Erythroblast (primary cell): ENCODE data around the gene MICAL2.

ENCODE experiments used
- DNase-seq, 2 experiments: peaks; one replicate each; lab custom pipeline; 2025; lab: John Stamatoyannopoulos, UW
- GATA1 ChIP-seq: IDR thresholded peaks from 2 replicates; pipeline ENCODE4 v1.6.1; 2011; ENCODE audit warnings: low read depth, mild to moderate bottlenecking, control low read depth, low read length, moderate library complexity
- POLR2A ChIP-seq: IDR thresholded peaks from 2 replicates; pipeline ENCODE4 v1.6.1; 2011; ENCODE audit warnings: mild to moderate bottlenecking, low read length

MICAL2 gene

DNA sequence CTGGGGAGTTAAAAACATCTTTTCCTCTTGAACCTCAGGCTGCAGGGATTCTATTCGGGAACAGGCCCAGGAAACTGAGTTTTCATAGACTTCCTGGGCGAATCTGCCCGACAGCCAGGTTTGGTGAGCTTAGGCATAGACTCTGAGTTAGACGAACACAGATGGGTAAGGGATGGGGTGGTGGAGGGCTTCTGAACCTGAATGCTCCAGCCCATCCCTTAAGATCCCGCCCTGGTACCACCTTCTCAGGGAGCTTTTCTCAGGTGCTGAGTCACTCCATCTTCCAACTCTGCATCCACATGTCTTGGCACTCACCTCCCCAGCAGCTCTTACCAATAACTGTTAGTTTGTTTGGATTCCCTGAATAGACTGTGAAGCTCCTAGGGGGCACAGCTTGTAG, 37.4 kb downstream of the MICAL2 start:
- DNase-seq, result no peak

DNA sequence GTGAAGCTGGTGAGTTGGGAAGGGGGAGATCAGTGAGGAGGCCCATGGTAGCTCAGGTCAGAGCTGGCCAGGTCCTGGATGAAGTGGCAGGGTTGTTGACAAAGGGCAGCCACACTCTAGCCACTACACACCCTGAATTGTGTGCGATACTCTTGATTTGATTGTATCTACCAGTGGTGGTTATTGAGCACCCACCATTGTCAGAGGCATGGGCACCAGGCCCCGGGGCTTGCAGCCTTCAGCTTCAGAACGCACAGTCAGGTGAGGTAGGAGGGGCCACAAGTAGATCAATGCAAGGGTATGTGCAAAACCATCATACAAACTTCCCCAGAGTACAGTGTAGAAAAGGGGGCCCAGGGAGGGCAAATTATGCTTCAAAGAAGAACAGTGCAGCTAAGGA, 38.1 kb downstream of the MICAL2 start:
- DNase-seq, result no peak
- no peak for TF ChIP-seq GATA1
- TF ChIP-seq POLR2A, result no peak

More for the DNA sequence above, 37.4 kb downstream of the MICAL2 start:
- TF ChIP-seq GATA1, result no peak
- no peak for TF ChIP-seq POLR2A

DNA sequence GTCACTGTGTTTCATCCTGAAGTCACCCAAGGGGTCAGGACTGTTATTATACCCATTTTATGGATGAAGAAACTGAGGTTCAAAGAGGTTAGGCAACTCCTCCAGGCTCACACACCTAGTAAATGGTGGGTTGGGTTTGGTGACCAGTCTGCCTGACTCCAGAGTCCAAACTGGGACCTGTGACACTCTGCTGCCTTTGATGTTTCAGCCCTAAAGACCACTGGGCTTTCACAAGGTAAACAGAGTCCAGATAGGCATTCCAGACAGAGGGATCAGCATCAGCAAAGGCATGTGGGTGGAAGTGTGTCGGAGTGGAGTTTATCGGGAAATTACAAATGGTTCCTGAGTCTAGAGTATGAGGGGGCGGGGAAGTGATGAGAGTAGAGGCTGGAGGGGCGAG, 38.5 kb downstream of the MICAL2 start:
- no peak for TF ChIP-seq GATA1
- TF ChIP-seq POLR2A, result no peak
- no peak for DNase-seq

DNA sequence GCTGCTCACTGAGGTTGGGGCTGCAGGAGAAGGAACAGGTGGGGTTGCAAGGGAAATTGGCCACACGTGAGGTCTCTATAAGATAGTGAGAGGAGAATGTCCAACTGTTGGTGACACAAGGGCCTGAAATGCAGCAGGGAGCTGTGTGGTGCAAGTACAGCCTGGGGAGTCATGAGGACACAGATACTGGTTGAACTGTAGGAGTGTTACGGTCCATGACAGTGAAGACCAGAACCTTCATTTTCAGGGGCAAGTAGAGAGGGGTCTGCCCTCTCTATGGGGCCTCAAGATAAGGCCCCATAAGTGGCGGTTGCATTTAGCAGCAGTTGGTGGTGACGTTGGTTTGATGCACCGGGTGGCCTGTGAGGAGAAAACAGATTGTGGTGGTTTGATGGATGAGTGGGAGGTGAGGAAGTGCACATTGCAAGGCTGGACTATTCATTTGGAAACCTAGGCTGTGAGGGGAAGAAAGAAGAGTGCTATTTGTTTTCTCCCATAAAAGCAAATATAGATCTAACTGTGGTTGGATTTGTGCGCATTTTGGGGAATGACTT, 39.4 kb downstream of the MICAL2 start:
- TF ChIP-seq POLR2A, result no peak
- TF ChIP-seq GATA1, result no peak
- DNase-seq, result peak; percentile 32 to 61

DNA sequence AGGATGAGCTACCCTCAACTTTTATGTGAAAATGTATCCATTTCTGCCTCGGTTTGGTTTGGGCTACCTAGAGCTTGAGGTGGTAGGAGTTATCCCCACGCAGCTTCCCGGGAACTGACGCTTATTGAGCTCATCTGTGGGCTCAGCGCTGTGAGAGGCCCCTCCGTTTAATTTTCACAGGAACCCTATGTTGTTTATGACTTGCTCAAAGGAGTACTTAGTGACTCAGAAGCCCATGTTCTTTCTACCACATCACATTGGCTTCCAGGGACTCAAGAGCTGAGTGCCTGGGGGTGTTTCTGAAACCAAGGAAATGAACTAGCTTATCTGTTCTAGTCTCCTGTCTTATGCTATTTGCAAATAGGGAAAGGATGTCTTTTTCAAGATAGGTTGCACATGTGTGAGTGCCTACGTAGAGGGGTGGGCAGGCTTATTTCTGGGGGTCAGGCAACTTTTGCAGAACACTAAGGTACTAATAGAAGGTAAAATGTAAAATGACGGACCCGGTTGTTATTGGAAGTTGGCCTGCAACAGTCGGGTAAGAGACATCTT, 40.5 kb downstream of the MICAL2 start:
- no peak for DNase-seq
- TF ChIP-seq POLR2A (no peak), GATA1 (no peak)

DNA sequence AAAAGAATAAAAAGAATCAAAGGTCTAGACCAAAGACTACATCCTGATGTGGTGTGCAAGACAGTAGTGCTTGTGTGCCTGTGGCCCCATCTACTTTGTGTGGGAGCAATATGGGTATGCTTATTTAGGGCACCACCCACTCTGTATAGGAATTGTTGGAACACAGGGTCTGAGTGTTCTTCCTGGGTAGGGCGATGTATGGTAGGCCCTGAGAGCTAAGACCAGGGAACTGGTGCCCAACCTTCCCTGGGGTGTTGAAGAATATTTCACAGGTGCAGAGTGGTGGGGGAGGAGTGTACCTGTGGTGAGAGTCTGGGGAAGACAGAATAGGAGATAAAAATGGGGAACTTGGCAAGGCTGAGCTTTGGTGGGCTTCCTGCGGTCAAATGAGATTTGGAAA, 41.9 kb downstream of the MICAL2 start:
- no peak for DNase-seq
- no peak for TF ChIP-seq POLR2A
- no peak for TF ChIP-seq GATA1

DNA sequence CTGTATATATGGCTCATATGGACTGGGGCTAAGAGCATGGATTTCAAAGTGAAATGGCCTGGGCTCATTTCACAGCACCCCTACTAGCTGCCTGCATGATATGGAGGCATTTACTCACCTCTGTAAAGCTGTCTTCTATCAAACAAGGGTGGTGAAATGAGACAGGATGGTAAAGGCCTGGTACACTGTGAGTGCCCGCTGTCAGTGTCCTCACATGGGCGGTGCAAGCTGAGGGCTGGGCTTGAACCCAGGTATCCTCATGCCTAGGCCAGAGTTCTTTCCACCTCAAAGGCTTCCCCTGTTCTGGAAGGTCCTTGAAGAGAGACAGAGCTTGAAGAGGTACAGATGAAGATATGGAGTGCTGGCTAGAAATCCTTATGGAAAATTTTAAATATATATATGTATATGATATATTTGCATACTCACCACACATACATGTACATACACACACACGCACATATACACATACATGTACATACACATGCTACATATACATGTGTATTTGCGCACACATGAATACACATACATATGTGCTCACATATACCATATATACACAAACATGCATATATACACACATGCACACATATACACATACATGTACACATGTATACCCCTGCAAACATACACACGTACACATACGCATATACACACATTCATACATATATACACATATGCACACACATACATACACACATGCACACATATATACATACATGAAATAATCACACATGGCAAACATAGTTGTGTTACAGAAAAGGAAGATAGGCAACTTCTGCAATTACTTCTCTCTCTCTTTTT, 44.7 kb downstream of the MICAL2 start:
- TF ChIP-seq POLR2A, result no peak
- no peak for TF ChIP-seq GATA1
- DNase-seq, result no peak

DNA sequence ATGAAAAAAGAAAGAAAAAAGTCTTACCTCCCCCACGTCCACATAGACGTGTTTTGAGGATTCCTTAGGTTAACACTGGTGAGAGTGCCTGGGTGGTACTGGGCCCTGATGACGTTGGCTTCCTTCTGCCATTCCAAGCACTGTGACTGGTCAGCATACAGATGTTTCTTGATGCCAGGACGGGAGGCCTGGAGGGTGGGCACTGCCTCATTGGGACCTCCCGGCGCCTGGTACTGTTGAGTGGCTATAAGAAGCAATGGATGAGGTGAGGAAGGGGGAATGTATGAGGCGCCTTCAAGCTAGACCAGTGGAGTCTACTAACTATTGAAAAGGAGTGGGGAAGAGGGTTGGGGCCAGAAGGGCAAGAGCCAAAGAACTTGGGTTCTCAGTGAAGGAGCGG, 45.3 kb downstream of the MICAL2 start:
- TF ChIP-seq GATA1, result no peak
- TF ChIP-seq POLR2A, result no peak
- no peak for DNase-seq

DNA sequence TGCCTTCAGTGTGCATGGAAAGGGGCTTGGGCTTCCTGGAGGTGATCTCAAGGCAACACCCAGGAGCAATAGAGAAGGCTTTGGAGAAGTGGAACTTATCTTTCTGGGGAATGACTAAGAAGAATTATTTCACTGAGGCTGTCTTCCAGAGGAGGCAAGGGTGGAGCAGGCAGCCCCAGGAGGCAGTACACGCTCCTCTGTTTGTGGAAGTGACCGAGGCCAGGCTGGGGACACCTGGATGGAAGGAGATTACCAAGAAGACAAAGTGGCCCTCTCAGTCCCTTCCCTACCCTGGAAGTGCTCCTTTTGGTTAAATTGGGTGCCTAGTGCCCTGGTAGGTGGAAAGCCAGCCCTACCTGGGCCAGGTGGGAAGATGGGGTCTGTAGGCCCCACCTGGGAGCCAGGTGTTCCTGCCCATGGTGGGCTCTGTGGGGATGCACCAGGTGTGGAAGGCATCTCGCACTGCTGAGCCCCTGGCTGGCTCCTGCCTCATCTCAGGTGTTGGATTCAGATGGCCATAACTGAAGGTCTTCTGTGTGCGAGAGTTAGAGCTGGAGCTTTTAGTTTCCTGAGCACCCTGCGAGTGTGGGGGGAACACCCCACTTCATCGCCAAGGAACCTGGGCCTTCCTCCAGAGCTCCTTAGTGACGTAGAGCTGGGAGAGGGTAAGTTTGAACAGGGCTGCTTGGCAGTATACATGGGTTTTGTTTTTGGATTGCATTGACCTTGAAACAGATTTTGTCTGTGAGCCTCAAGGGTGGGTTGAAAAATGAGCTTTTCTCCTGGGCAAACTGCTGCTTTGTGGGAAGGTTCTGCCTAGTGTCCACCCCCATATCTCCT, 46.1 kb downstream of the MICAL2 start:
- TF ChIP-seq POLR2A (no peak), GATA1 (no peak)
- DNase-seq, result peak in 1 of 2 experiments; percentile 17

DNA sequence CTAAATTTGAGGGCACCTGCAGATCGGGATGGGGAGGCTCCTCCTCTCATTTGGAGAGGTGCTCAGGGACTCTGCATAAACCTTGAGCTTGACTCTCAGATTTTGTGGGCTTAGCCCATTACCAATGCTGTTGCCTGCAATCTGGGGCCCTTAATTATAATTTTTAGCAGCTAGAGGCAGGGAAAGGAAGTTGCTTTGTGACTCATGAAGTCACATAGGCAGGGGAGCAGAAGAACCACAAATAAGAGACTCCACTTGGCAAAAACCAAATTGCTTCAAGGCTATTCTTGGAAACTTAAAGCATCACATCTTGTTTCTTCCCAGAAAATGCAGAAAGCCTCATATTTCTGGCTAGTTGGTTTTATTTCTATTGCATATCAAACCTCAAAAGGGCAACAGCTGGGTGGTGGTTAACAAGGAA, 46.9 kb downstream of the MICAL2 start:
- no peak for TF ChIP-seq GATA1
- TF ChIP-seq POLR2A, result no peak
- DNase-seq, result no peak

DNA sequence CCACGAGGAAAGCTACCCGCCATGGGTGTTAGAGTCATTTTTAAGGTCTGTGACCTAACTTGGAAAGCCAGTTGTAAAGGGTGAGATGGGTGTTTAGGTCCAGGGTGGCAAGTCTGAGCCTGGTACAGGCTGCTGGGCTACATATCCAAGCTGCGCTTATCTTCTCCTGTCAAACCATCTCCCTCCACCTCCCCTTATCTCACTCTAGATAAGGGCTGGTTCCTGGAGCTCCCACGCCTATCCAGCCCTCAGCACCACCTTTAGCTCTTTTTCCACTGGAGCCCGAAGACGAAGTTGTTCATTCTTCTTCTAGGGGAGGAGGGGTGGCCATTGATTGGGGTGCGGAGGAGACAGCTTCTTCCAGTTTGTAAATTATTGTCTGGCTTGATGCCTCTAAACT, 48.5 kb downstream of the MICAL2 start:
- TF ChIP-seq GATA1, result no peak
- TF ChIP-seq POLR2A, result no peak
- peak; percentile 21 to 31 for DNase-seq

DNA sequence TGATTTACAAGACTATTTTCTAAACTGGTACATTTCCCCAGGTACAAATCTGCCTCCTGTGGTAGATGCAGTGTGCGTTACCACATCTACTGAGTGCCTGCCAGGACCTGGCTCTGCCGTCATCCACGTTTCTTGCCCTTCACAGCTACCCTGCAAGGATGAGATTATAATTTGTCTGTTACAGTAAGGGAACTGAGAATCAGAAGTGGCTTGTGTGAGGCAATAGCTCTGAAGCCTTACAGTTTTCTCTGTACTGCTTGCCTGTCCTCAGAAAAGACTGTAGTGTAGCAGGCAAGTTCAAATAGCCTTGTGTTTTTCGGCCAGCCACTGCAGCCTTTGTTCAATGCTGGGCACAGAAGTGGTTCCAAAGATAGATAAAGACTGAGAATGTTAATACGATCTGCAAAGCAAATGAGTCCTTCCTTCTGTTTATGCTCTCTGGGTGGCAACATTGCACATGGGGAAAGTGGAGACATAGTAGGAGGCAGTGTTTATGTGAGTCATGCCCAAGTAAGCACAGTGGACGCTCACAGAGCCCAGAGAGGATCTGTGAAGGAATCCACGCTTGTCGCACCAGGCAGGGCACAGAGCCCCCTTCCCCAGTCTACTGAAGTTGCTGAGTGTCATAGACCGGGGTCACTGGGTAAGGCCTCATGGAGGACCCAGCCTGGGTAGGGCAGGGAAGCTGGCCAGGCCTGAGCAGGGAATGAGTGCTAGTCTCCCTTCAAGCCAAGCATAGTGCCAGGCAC, 49.1 kb downstream of the MICAL2 start:
- TF ChIP-seq GATA1, result no peak
- TF ChIP-seq POLR2A, result no peak
- peak; percentile 45 to 51 for DNase-seq

DNA sequence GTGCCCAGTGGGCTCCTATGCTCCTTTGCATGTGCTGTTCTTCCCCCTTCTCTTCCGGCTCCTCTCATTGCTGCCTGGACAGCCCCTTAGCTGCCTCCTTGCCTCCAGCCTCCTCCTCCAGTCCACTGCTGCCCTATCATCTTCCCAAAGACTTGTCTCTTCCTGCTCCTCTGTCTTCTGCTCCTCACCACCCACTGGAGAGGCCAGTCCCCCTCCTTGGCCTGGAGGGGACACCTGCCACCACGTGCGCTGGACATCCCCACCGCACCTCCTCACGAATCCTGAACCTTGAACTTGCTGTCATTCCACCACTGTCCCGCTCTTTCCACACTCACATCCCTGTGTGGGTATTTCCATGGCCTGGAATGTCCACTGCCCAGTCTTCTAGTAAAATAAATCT, 49.8 kb downstream of the MICAL2 start:
- no peak for DNase-seq
- TF ChIP-seq POLR2A, result no peak
- no peak for TF ChIP-seq GATA1

DNA sequence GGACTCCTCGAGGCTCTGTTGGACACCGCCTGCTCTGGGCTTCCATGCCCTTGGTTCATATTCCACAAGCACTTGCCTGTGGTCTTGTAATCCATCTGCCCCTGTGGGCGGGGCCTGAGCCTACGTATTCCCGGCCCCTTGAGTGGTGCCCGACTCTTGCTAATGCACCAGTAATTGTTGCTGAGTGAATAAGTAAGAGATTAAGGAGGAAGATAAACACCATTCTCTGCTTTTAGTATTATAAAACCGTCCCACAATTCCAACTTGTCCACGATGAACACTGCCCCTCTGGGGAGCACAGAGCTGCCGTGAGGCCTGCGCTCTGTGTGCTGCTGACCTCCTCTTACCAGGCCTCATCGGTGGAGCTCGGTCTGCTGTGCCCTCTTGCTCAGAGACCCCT, 50.3 kb downstream of the MICAL2 start:
- TF ChIP-seq GATA1 (no peak), POLR2A (no peak)
- no peak for DNase-seq
